HEK293 (cell line): ENCODE results near the gene ZNF576.

Experiments
- GLI4 ChIP-seq: fragments of 450-650 bp; formaldehyde crosslinking; IDR thresholded peaks from 2 replicates; pipeline ENCODE4 v1.5.1; 2016; ENCODE audit warnings: missing biosample characterization, missing genetic modification characterization
- HOXC10 ChIP-seq: sonication (generic); formaldehyde crosslinking; IDR thresholded peaks from 2 replicates; pipeline ENCODE4 v1.8.1; 2023; ENCODE audit warnings: mild to moderate bottlenecking, missing genetic modification reagents
- IKZF3 ChIP-seq: fragments of 450-650 bp; IDR thresholded peaks from 2 replicates; pipeline ENCODE4 v1.5.0; 2018; ENCODE audit warnings: missing biosample characterization, mild to moderate bottlenecking, missing genetic modification characterization, moderate library complexity
- ZNF114 ChIP-seq: fragments of 450-650 bp; formaldehyde crosslinking; IDR thresholded peaks from 2 replicates; pipeline ENCODE4 v1.5.0; 2017; ENCODE audit warnings: missing biosample characterization, missing genetic modification characterization
- ZNF138 ChIP-seq: fragments of 450-650 bp; formaldehyde crosslinking; IDR thresholded peaks from 2 replicates; pipeline ENCODE4 v1.5.1; 2016; ENCODE audit warnings: missing biosample characterization, missing genetic modification characterization, borderline replicate concordance
- ZNF24 ChIP-seq: fragments of 450-650 bp; formaldehyde crosslinking; IDR thresholded peaks from 2 replicates; pipeline ENCODE4 v1.5.1; 2016; ENCODE audit warnings: missing biosample characterization, missing genetic modification characterization
- ZNF416 ChIP-seq: fragments of 450-650 bp; formaldehyde crosslinking; IDR thresholded peaks from 2 replicates; pipeline ENCODE4 v1.5.1; 2016; ENCODE audit warnings: missing biosample characterization, missing genetic modification characterization
- ZNF521 ChIP-seq: fragments of 450-650 bp; formaldehyde crosslinking; IDR thresholded peaks from 2 replicates; pipeline ENCODE4 v1.5.1; 2017; ENCODE audit warnings: missing biosample characterization, mild to moderate bottlenecking, missing genetic modification characterization
- ZNF670 ChIP-seq: fragments of 450-650 bp; formaldehyde crosslinking; IDR thresholded peaks from 2 replicates; pipeline ENCODE4 v1.5.1; 2016; ENCODE audit warnings: missing biosample characterization, missing genetic modification characterization, low read depth
- ZSCAN23 ChIP-seq: fragments of 450-650 bp; formaldehyde crosslinking; IDR thresholded peaks from 2 replicates; pipeline ENCODE4 v1.5.1; 2016; ENCODE audit warnings: missing biosample characterization, missing genetic modification characterization
- TF ChIP-seq, protein P1 (sequence below): fragments of 450-650 bp; formaldehyde crosslinking; IDR thresholded peaks from 2 replicates; pipeline ENCODE4 v1.5.1; 2016; ENCODE audit warnings: missing biosample characterization, missing genetic modification characterization
- TF ChIP-seq, protein P2 (sequence below): fragments of 450-650 bp; formaldehyde crosslinking; IDR thresholded peaks from 2 replicates; pipeline ENCODE4 v1.5.1; 2016; ENCODE audit warnings: missing biosample characterization, missing genetic modification characterization
- TF ChIP-seq, protein P3 (sequence below): fragments of 450-650 bp; formaldehyde crosslinking; IDR thresholded peaks from 2 replicates; pipeline ENCODE4 v1.5.1; 2016; ENCODE audit warnings: missing biosample characterization, missing genetic modification characterization
- TF ChIP-seq, protein P4 (sequence below): fragments of 450-650 bp; IDR thresholded peaks from 2 replicates; pipeline ENCODE4 v1.5.1; 2018; ENCODE audit warnings: missing biosample characterization, mild to moderate bottlenecking, missing genetic modification characterization

GRCh38 chr19:43584484-43584883 is 11.9 kb upstream of the ZNF576 start:
- TF ChIP-seq, protein P1, sequence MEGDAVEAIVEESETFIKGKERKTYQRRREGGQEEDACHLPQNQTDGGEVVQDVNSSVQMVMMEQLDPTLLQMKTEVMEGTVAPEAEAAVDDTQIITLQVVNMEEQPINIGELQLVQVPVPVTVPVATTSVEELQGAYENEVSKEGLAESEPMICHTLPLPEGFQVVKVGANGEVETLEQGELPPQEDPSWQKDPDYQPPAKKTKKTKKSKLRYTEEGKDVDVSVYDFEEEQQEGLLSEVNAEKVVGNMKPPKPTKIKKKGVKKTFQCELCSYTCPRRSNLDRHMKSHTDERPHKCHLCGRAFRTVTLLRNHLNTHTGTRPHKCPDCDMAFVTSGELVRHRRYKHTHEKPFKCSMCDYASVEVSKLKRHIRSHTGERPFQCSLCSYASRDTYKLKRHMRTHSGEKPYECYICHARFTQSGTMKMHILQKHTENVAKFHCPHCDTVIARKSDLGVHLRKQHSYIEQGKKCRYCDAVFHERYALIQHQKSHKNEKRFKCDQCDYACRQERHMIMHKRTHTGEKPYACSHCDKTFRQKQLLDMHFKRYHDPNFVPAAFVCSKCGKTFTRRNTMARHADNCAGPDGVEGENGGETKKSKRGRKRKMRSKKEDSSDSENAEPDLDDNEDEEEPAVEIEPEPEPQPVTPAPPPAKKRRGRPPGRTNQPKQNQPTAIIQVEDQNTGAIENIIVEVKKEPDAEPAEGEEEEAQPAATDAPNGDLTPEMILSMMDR (tag by site-specific recombination): no peak
- TF ChIP-seq, protein P2, sequence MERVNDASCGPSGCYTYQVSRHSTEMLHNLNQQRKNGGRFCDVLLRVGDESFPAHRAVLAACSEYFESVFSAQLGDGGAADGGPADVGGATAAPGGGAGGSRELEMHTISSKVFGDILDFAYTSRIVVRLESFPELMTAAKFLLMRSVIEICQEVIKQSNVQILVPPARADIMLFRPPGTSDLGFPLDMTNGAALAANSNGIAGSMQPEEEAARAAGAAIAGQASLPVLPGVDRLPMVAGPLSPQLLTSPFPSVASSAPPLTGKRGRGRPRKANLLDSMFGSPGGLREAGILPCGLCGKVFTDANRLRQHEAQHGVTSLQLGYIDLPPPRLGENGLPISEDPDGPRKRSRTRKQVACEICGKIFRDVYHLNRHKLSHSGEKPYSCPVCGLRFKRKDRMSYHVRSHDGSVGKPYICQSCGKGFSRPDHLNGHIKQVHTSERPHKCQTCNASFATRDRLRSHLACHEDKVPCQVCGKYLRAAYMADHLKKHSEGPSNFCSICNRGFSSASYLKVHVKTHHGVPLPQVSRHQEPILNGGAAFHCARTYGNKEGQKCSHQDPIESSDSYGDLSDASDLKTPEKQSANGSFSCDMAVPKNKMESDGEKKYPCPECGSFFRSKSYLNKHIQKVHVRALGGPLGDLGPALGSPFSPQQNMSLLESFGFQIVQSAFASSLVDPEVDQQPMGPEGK (tag by site-specific recombination): no peak
- TF ChIP-seq, protein P3, sequence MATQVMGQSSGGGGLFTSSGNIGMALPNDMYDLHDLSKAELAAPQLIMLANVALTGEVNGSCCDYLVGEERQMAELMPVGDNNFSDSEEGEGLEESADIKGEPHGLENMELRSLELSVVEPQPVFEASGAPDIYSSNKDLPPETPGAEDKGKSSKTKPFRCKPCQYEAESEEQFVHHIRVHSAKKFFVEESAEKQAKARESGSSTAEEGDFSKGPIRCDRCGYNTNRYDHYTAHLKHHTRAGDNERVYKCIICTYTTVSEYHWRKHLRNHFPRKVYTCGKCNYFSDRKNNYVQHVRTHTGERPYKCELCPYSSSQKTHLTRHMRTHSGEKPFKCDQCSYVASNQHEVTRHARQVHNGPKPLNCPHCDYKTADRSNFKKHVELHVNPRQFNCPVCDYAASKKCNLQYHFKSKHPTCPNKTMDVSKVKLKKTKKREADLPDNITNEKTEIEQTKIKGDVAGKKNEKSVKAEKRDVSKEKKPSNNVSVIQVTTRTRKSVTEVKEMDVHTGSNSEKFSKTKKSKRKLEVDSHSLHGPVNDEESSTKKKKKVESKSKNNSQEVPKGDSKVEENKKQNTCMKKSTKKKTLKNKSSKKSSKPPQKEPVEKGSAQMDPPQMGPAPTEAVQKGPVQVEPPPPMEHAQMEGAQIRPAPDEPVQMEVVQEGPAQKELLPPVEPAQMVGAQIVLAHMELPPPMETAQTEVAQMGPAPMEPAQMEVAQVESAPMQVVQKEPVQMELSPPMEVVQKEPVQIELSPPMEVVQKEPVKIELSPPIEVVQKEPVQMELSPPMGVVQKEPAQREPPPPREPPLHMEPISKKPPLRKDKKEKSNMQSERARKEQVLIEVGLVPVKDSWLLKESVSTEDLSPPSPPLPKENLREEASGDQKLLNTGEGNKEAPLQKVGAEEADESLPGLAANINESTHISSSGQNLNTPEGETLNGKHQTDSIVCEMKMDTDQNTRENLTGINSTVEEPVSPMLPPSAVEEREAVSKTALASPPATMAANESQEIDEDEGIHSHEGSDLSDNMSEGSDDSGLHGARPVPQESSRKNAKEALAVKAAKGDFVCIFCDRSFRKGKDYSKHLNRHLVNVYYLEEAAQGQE: no peak
- TF ChIP-seq ZNF670 (no peak), GLI4 (tag by site-specific recombination) (no peak), ZNF521 (tag by site-specific recombination) (no peak), ZSCAN23 (no peak), ZNF114 (tag by site-specific recombination) (no peak), HOXC10 (CRISPR knock-in tag) (no peak), ZNF138 (no peak), ZNF416 (tag by site-specific recombination) (no peak), ZNF24 (tag by site-specific recombination) (no peak), IKZF3 (tag by site-specific recombination) (no peak)
- TF ChIP-seq, protein P4, sequence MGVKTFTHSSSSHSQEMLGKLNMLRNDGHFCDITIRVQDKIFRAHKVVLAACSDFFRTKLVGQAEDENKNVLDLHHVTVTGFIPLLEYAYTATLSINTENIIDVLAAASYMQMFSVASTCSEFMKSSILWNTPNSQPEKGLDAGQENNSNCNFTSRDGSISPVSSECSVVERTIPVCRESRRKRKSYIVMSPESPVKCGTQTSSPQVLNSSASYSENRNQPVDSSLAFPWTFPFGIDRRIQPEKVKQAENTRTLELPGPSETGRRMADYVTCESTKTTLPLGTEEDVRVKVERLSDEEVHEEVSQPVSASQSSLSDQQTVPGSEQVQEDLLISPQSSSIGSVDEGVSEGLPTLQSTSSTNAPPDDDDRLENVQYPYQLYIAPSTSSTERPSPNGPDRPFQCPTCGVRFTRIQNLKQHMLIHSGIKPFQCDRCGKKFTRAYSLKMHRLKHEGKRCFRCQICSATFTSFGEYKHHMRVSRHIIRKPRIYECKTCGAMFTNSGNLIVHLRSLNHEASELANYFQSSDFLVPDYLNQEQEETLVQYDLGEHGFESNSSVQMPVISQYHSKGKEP (tag by site-specific recombination): no peak
